ENCODE results near the gene RBM20. TPM values are rescaled to one million over a fixed set of nuclear protein-coding genes. Genes with fewer than 3 reads are reported as not detected.
"Not testable (repeated sequence)": the region's sequence is repeated elsewhere in the genome, so short reads cannot be mapped to it uniquely, and the experiment has no call there.

RBM20 gene
- total RNA-seq, 1 donor from 2014 or later: 4.6 TPM

GRCh38 chr10:110765513-110766319, 121.6 kb downstream of the RBM20 start:
- no peak for DNase-seq

DNA sequence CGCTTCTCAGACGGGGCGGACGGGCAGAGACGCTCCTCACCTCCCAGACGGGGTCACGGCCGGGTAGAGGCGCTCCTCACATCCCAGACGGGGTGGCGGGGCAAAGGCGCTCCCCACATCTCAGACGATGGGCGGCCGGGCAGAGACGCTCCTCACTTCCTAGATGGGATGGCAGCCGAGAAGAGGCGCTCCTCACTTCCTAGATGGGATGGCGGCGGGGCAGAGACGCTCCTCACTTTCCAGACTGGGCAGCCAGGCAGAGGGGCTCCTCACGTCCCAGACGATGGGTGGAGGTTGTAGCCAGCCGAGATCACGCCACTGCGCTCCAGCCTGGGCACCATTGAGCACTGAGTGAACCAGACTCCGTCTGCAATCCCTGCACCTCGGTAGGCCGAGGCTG, 123.5 kb downstream of the RBM20 start:
- not testable (repeated sequence) for DNase-seq

DNA sequence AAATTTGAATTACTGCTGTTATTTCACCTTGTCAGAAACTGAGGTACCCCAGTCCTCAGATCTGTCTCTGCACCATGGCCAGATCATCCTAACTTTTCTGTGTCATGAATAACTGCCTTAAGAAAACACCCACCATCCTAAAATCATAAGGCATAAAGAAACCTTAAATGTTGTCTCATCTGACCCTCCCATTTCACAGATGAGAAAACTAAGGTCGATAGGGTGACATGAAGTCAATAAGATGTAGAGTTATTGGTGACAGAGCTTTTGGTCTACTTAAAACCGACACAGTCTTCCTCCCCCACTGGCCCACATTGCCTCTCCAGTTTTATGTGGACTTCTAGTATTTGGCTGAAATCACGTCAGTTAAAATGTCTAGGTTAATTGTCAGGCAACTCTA, 126.1 kb downstream of the RBM20 start:
- no peak for DNase-seq

DNA sequence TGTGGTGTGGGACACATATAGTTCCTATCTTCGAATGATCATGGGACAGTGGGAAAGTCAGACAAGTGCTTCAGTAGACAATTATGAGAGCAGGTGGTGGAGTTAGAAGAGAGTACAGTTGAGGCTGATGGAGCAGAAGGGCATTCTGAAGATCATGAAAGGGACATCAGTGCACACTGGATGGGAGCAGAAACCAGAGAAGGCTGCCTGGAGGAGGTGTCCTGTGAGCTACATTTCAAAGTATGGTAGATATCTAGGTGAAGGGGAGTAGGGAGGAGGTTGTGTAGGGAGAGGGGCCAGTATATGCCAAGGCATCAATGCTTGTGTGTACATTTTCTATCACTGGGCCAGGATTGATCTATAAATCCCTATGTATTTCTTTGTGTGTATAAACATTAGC, 127.3 kb downstream of the RBM20 start:
- no peak for DNase-seq

- no peak for DNase-seq
These were observed 127.9 kb downstream of the RBM20 start for GRCh38 chr10:110771991-110772390.

- DNase-seq: no peak
These were observed 128.4 kb downstream of the RBM20 start for GRCh38 chr10:110772454-110773025.

DNA sequence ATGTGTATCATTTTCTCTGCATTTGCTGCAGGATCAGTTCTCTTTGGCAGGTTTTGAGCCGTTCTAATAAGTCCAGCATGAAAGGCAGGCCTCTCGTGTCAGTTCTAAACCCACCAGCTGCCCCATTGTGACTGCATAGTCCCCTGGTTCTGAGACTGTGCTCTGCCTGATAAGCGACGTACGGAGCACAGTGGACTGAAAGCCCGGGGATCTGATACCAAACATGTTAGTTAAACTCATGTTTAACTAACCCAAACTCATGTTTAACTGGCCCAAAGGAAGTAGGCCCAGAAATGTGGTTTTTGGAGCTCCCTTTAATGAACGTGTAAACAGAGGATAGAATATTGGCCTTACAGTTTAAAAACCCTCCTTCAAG, 129.5 kb downstream of the RBM20 start:
- DNase-seq: no peak

DNA sequence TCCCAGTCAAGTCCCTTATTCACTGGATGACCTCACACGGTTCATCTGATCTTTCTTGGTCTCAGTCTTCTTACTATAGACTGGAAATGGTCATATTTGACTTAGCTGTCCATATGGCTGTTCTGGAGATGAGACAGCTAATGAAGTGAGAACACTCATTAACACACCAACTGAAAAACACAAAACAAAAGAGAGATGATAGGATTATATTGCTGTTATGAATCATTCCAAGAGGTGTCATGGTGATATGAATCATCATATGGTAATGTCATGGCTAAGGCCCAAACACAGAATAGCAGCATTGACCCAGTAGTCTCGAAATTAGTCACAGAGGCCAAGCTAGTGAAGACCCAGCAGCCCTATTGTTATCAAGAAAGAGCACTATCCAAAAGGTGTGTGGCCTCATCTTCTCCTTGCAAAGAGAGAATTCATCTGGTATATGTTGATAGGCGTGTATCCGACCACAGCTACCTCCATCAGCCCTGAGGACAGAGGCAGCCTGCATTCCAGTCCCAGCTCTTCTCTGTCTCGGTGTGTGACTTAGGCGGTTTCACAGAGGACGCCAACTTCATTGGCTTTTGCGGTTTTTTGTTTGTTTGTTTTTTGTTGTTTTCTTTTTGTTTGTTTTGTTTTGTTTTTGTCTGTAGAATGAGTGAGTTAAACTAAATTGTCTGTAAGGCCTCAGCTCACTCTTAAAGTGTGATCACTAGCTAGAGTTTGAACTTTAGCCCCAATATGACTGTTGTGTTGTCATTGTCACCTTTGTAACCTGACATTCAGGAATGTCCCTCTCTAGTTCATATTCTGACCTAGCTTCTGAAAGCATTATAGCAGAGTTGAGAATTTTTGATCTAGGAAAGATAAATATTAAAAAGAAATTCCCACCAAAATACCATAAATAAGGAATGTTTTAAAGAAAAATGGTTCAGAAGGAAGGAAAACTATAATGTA, 130.2 kb downstream of the RBM20 start:
- peak; percentile 84 for DNase-seq

DNA sequence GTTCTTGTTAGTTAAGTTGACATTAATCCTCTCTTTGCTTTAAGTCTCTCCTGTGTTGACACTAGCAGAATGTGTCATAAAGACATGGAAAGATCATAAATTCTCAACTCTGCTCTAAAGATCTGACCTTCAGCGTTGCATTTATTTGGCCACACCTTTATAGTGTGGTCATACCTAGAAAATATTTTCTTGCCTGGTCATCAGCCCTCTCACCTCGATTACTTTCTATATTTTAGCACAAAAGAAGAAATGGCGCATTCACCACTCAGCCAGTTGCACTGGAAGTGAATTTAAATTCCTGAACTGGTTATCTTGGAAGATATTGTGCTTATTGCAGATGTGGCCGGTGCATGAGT, 130.9 kb downstream of the RBM20 start:
- no peak for DNase-seq

- DNase-seq: no peak
These were observed 131.3 kb downstream of the RBM20 start for GRCh38 chr10:110775406-110775805.

GRCh38 chr10:110777017-110777416, 132.9 kb downstream of the RBM20 start:
- DNase-seq: no peak

DNA sequence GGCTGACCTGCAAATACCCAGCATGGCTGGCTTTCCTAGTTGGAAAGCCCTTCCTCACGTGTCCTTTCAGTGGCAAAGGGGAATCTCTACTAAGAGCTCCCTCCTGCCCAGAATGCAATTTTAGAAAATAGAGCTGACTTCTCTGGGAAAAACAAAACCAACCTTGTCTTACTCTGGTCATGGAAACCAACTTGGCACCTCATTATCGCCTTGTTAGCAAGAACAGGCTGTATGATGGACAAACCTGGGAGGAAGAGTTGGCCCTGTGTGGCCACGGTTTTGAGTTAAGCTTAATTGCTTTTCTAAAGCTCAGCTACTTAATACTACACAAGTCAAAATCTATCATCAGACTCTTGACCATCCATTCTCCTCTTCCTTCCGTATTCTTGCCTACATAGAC, 133.5 kb downstream of the RBM20 start:
- no peak for DNase-seq

- DNase-seq: no peak
These were observed 134.1 kb downstream of the RBM20 start for GRCh38 chr10:110778211-110778610.

DNA sequence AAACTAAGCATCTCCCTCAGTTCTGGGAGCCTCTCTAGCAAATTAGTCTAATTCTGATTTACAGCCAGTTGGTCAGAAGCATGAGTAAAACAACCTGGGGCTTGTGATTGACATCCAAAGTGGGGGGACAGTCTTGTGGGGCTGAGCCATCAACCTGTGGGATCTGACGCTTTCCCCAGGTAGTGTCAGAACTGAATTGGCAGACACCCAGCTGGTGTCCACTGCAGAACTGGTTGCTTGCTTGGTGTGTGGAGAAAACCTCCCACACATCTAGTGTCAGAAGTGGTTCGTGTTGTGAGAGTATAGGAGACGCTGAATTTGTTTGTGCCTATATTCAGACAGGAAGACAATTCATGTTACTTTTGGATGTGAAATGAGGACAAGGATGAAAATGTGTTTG, 135.4 kb downstream of the RBM20 start:
- no peak for DNase-seq

DNA sequence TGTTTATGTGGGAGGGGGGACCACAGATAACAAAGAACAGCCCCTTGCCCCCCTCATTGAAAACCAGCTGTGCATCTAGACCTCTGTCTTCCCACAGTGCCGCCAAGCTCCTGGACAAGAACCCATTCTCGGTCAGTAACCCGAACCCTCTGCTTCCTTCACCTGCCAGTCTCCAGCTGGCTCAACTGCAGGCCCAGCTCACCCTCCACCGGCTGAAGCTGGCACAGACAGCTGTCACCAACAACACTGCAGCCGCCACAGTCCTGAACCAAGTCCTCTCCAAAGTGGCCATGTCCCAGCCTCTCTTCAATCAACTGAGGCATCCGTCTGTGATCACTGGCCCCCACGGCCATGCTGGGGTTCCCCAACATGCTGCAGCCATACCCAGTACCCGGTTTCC, 136.6 kb downstream of the RBM20 start:
- no peak for DNase-seq

GRCh38 chr10:110781139-110781538, 137.0 kb downstream of the RBM20 start:
- no peak for DNase-seq

- no peak for DNase-seq
These were observed 138.5 kb downstream of the RBM20 start for GRCh38 chr10:110782616-110783015.

DNA sequence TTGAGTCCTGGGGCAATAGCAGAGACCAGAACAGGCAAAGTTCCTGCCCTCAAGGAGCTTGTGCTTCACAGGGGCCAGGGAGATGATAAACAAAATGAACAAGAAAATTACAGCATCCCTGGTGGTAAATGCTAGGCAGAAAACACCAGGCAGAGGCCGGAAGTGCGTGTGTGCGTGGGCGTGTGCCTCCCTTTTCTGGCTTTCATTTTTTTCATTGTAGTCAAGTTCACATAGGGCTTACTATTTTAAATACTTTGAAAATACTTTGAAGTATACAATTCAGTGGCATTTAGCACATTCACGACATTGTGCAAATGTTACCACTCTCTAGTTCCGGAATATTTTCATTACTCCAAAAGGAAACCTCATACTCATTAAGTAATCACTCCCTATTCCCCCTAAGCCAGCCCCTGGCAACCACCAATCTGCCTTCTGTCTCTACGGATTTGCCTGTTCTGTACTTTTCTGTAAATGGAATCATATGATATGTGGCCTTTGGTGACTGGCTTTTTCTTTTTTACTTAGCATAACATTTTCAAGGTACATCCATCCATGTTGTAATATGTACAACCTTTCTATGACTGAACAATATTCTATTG, 139.5 kb downstream of the RBM20 start:
- DNase-seq: peak; percentile 51

GRCh38 chr10:110784198-110784597, 140.1 kb downstream of the RBM20 start:
- peak; percentile 25 for DNase-seq

- DNase-seq: no peak
These were observed 142.0 kb downstream of the RBM20 start for GRCh38 chr10:110786172-110786571.

DNA sequence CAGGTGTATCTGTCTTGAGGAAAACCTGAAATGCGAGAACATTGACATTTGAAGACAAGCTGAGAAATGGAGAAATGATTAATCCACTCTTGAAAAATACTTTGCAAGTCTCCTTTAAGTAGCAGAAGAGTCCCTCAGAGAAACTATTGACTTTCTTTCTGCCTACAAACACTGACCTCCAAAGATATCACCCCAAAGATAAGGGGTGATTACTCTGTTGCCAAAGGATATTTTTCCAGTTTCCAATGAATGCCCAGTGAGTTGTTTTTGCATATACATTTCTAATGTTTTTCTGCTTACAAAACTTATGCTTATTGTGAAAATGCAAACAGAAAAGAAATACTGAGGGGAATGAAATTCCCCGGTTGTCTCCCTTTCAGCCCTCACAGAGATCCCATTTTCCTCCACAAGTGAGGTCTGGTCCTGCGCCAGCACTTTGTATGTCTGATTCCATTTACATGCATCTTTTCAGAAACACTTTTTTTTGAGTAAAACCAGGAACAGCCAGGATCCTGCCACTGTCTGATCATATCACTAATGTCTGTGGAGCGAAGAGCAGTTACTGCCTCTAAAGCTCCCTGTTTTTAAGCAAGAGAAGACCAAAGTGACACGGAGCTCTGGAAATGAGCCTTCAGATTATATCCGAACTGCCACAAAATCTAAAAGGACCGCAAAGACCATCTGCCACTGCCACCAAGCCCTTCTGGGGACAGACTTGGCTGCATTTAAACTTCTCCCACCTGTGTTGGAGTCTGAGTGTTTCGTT, 144.7 kb downstream of the RBM20 start:
- DNase-seq: no peak

Measured in dermis blood vessel endothelial cell (primary cell).